Kidney (tissue), 14 donors: ENCODE measurements around the gene FMN2. TPM values are rescaled to one million over a fixed set of nuclear protein-coding genes. Genes with fewer than 3 reads are reported as not detected.

Experiments used
- DNase-seq, 5 donors: peaks; one replicate each; pipeline ENCODE4 v3.0.0-alpha.2; 2013 to 2020
- FAIRE-seq: peaks from 2 replicates; lab custom pipeline; 2012; peaks lifted over from hg19 to GRCh38; lab: Jason Lieb, UNC
- H3K27ac ChIP-seq, 2 donors: one replicate each; pipeline ENCODE4 v1.7.0; 2013; ENCODE audit warnings: low read depth in 2 of 2, low read length in 2 of 2, inconsistent platforms in 1 of 2
- H3K27me3 ChIP-seq: one replicate; pipeline ENCODE4 v1.7.1; 2013; ENCODE audit warnings: low read length, inconsistent platforms; ENCODE audit not compliant: control insufficient read depth, insufficient read depth
- H3K36me3 ChIP-seq, 3 donors: one replicate each; pipeline versions ENCODE4 v1.7.0 to v1.7.1; 2013; ENCODE audit warnings: low read length in 3 of 3, control low read depth in 1 of 3, inconsistent platforms in 1 of 3; ENCODE audit not compliant: insufficient read depth in 3 of 3, control insufficient read depth in 2 of 3
- H3K4me1 ChIP-seq, 3 donors: one replicate each; pipeline versions ENCODE4 v1.7.0 to v1.7.1; 2013; ENCODE audit warnings: low read length in 3 of 3, inconsistent platforms in 1 of 3, low read depth in 1 of 3; ENCODE audit not compliant: control insufficient read depth in 2 of 3, insufficient read depth in 2 of 3
- H3K4me3 ChIP-seq, 3 donors: one replicate each; pipeline versions ENCODE4 v1.7.0 to v1.8.1; 2013; ENCODE audit warnings: low read length in 3 of 3, control low read depth in 1 of 3, inconsistent platforms in 1 of 3
- H3K9ac ChIP-seq, 3 donors: one replicate each; pipeline versions ENCODE4 v1.7.0 to v1.7.1; 2013; ENCODE audit warnings: low read length in 3 of 3, control low read depth in 1 of 3, inconsistent platforms in 1 of 3
- H3K9me3 ChIP-seq, 3 donors: one replicate each; pipeline versions ENCODE4 v1.7.0 to v1.7.1; 2013; ENCODE audit warnings: low read length in 3 of 3, control low read depth in 1 of 3, inconsistent platforms in 1 of 3; ENCODE audit not compliant: control insufficient read depth in 2 of 3, insufficient read depth in 1 of 3
- CTCF ChIP-seq: IDR thresholded peaks from 3 replicates; pipeline ENCODE4 v1.5.1; 2012; ENCODE audit warnings: mild to moderate bottlenecking, moderate library complexity, borderline replicate concordance; ENCODE audit not compliant: insufficient read depth; ENCODE audit errors: extremely low read depth
- intact Hi-C: fragments of 100-400 bp; cut with DNase I; formaldehyde crosslinking; loops from one replicate; pipeline ENCODE4 v1.11.1; 2022
- polyA plus RNA-seq: library from polyadenylated mRNA; stranded (reverse); fragments of 350-450 nt; fragmentation: Illumina TruSeq; extraction: RNeasy Lipid Tissue Mini Kit (QIAGEN cat#74804); gene quantifications from one replicate; pipeline ENCODE4 v1.2.3, GENCODE V29; 2014; ENCODE audit warnings: low read depth, low replicate concordance; ENCODE audit not compliant: insufficient read depth
- total RNA-seq: library from RNA; stranded (reverse); fragmentation: NEBNext Ultra II Directional; extraction: Animal tissue kit (Norgen Biotek cat#: 25700); gene quantifications from one replicate; pipeline ENCODE4 v1.2.1, GENCODE V29; 2021
- donor health status: control.
- donor health status: control.
- donor health status: control.
- donor health status: control.
- donor health status: control.
- donor health status: DM: yes; HTN: yes; CAD: no.
- donor health status: Normal renal cell carcinoma (clear cell type).

Gene FMN2
- total and polyA plus RNA-seq, 2 donors from 2014 or later: 0.06 to 3.4 TPM

- Histone ChIP-seq H3K27me3 (no peaks in the 10 kb centered on the region), H3K9ac (no peak overlapping the region), H3K4me1 (no peaks in the 10 kb centered on the region), H3K27ac (no peak overlapping the region), H3K36me3 (no peaks in the 10 kb centered on the region), H3K9me3 (peaks cover 0 to 2% (median 0%) of the 10 kb centered on the region in 3 donors), H3K4me3 (no peak overlapping the region)
- DNase-seq (no peak), FAIRE-seq (no peak)
- no peak for TF ChIP-seq CTCF
- intact Hi-C loops: no loop called here
Measured at GRCh38 chr1:240304466-240304865, 212.8 kb downstream of the FMN2 start.

GRCh38 chr1:240306673-240307072 is 215.0 kb downstream of the FMN2 start:
- no peak overlapping the region for H3K9ac ChIP-seq
- TF ChIP-seq CTCF: no peak
- no peaks in the 10 kb centered on the region for H3K9me3 ChIP-seq
- DNase-seq: no peak
- H3K4me1 ChIP-seq: no peaks in the 10 kb centered on the region
- H3K36me3 ChIP-seq: no peaks in the 10 kb centered on the region
- intact Hi-C loops: no loop called here
- no peaks in the 10 kb centered on the region for H3K27me3 ChIP-seq
- FAIRE-seq: no peak
- no peak overlapping the region for H3K27ac ChIP-seq
- no peak overlapping the region for H3K4me3 ChIP-seq

GRCh38 chr1:240308096-240308495 is 216.4 kb downstream of the FMN2 start:
- Histone ChIP-seq H3K9me3 (no peaks in the 10 kb centered on the region), H3K27ac (no peak overlapping the region), H3K36me3 (no peaks in the 10 kb centered on the region), H3K27me3 (no peaks in the 10 kb centered on the region), H3K4me1 (no peaks in the 10 kb centered on the region), H3K4me3 (no peak overlapping the region), H3K9ac (no peak overlapping the region)
- TF ChIP-seq CTCF: no peak
- intact Hi-C loops: no loop called here
- DNase-seq (peak in 2 of 5 donors; percentile 7 to 53), FAIRE-seq (no peak)

GRCh38 chr1:240309769-240310168 is 218.1 kb downstream of the FMN2 start:
- Histone ChIP-seq H3K27ac (no peak overlapping the region), H3K9ac (no peak overlapping the region), H3K4me1 (no peaks in the 10 kb centered on the region), H3K4me3 (no peak overlapping the region), H3K27me3 (no peaks in the 10 kb centered on the region), H3K9me3 (no peaks in the 10 kb centered on the region), H3K36me3 (no peaks in the 10 kb centered on the region)
- intact Hi-C loops: no loop called here
- no peak for TF ChIP-seq CTCF
- DNase-seq: no peak
- FAIRE-seq: no peak
